Measurements from ENCODE around the gene CELA2A.
"Not testable (repeated sequence)": the region's sequence is repeated elsewhere in the genome, so short reads cannot be mapped to it uniquely, and the experiment has no call there.

CELA2A gene

DNA sequence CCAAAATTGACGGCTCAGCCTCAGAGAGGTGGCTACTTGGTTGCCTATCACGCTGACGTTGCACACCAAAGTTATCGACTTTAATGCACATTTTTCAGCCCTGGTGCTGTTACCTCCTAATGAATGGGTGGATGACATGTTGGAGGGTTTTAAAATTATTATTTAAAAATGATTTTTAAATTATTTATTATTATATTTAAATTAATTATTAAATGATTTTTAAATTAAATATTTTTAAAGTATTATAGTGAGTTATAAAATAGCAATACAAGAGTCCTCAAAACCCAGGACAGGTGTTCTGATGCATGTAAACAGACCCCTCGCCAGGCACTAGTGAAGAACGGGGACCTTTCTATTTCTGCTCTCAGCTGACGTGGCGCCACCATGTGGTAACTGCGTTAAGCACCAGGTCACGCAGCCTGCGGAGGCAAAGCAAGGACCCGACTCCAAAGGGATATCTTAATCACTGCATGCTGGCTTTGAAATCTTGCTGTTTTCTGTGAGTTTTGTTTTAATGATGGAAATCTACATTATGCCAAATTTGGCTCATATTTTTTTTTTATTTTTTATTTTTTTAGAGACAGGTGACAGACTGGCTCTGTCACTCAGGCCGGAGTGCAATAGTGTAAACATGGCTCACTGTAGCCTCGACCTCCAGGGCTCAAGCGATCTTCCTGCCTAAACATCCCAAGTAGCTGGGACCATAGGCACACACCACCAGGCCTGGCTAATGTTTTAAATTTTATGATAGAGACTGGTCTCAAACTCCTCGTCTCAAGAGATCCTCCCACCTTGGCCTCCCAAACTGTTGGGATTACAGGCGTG is 44.9 kb downstream of the CELA2A start:
- peak; percentile 53 for DNase-seq

DNA sequence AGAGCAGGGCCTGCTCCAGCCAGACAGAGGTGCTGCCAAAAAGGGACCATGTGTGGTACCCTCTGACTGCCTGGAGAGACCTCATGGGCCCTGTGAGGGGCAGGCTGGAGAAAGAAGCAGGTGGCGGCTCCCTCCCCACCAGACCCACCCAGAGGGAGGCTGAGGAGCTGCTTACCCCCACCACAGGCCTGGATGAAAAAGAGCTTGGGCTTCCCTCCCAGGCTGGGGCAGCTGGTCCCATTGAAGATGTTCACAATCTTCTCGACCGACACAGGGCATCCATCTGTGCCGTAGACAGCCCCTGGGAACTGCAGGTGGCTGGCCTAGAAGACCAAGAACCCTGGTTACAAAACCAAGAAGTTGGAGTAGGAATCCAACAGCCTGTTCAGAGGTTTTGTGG is 47.9 kb downstream of the CELA2A start:
- DNase-seq: no peak

DNA sequence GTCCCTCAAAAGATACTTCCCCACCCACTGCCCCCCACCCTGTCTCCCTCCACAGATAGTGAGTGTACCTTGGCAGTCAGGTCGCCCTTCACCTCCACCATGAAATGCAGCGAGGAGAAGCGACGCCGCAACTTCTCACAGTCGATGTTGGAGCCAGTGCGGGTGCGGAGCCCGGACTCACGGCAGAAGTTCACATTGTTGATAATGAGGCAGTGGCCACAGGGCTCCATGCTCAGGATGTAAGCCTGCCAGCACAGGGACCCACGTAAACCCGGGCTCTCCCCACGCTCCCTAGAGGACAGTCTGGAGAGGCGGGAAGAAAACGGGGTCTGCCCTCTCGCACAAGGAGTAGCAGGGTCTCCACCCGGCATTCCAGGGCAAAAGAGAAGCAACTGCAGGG is 50.3 kb downstream of the CELA2A start:
- DNase-seq: no peak

DNA sequence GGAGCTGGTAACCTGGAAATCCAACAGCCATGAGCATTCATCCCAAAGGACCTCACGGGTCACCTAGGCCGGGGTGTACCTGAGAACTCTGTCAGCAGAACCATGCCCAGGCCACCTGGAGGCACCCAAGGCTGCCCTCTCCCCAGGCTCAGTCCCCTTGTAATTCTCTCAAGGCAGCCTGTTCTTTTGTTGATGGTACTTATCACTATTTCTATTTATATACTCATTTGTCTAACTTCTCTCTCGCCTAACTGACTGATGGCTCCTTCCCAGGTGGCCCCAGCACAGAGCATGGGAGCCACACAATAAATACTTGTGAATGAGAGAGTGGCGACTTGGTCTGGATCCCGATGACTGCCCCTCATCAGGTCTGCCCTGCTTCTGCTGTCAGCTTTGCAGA is 50.7 kb downstream of the CELA2A start:
- no peak for DNase-seq

DNA sequence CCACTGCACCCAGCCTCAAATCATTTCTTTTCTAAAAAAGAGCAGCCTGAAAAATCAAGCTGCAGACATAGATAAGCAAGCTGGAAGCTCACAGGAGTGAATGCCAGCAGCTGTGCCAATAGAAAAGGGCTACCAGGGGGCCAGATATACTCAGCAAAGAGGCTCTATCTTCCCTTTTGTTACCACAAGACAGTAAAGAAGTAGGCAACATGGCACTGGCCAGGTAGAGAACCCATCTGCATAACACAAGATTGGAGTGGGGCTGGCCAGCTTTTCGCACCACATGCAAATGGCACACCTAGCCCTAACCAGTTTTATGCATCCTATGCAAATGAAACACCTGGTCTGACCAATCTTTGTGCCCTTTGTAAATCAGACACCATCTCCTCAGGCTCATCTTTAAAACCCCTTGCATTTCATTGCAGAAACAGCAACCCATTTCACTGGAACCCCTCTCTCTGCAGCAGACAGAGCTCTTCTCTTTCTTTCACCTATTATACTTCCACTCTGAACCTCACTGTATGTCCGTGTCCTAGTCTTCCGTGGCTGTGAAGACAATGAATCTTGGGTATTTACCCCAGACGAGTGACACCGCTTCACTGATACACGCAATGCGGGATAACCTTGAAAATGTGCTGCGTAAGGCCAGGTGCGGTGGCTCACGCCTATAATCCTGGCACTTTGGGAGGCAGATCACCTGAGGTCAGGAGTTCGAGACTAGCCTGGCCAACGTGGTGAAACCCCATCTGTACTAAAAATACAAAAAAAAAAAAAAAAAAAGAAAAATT is 52.4 kb downstream of the CELA2A start:
- DNase-seq: no peak

DNA sequence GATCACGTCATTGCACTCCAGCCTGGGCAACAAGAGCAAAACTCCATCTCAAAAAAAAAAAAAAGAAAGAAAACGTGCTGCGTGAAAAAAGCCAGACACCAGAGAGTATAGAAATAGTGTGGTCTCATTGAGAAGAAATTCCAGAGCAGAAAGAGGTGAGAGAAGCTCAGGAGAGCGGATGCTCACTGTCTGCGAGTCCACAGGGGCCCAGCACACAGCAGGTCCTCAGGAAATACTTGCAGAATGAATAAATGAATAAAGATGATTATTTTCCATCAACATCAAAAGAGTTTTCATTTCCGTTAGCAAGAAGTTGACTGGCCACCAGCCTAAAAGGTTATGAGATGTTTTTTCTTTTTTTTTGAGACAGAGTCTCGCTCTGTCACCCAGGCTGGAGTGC is 53.1 kb downstream of the CELA2A start:
- DNase-seq: no peak

DNA sequence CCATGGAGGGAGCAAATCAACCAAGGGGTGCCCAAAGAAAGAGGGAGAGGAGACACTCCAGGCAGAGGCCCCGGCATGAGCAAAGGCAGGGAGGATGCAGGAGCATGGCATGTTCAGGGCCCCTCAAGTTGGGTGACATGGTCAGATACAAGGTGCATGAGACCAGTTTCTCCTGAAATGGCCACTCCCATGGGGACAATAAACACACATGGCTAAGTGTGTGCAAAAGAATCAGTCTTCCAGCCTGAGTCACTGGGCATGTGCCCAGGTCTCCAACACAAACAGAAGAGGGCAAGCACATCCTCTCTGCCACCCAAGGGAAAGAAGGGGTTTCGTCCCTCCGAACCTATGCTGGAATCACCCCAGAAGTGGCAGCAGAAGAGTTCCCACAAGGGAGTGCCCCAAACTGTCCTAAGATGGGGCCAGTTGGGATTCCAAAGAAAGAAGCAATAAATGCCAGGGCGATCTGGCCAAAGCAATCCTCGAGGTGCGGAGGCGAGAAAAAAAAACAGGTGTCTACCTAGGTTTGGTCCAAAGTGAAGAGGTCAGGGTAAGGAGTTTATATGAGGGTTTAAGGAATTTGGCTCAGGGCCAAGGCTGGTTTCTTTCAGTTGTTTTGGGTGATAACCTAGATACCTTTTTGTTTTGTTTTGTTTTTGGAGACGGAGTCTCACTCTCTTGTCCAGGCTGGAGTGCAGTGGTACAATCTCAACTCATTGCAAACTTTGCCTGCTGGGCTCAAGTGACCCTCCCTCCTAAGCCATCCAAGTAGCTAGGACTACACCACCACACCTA is 54.3 kb downstream of the CELA2A start:
- DNase-seq: no peak

DNA sequence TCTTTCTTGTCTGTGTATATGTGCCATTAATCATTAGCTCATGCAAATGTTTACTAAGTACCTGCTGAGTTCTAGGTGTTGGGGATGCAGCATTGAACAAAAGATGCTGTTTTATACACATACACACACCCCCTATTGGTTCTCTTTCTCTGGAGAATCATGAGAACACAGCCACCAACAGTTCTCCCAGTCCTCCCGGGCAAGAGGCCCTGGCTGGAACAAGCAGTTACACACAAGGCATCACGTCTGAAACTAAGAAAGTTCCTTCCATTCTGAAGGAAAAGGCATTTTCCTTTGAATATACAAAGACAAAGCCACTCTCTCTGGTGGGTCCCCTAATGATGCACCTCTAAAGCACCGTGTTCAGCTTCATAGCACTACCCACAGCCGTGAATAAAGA is 56.7 kb downstream of the CELA2A start:
- no peak for DNase-seq

DNA sequence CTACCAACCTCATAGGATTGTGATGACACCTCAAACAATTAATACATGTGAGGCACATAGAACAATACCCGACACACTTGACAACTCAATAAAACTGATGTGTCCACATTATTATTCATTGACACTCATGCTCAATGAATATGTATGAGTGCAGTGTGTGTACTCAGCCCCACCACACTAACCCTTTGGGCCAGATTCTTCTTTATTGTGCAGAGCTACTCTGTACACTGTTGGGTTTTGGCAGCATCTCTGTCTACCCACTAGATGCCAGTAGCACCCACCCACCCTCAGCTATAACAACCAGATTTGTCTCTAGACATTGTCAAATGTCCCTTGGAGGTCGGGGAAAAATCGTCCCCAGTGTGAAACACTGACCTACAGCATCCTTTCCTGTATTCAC is 57.4 kb downstream of the CELA2A start:
- no peak for DNase-seq

DNA sequence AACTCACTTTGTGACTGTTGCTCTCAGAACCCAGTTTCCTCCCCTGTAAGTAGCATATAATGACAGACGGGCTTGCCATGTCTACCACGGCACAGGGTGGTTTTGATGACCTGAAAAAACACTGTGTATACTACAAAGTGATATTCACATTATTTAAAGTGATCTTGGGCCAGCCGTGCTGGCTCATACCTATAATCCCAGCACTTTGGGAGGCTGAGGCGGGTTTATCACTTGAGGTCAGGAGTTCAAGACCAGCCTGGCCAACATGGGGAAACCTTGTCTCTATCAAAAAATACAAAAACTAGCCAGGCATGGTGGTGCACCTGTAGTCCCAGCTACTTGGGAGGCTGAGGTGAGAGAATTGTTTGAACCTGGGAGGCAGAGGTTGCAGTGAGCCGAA is 58.0 kb downstream of the CELA2A start:
- DNase-seq: not testable (repeated sequence)

DNA sequence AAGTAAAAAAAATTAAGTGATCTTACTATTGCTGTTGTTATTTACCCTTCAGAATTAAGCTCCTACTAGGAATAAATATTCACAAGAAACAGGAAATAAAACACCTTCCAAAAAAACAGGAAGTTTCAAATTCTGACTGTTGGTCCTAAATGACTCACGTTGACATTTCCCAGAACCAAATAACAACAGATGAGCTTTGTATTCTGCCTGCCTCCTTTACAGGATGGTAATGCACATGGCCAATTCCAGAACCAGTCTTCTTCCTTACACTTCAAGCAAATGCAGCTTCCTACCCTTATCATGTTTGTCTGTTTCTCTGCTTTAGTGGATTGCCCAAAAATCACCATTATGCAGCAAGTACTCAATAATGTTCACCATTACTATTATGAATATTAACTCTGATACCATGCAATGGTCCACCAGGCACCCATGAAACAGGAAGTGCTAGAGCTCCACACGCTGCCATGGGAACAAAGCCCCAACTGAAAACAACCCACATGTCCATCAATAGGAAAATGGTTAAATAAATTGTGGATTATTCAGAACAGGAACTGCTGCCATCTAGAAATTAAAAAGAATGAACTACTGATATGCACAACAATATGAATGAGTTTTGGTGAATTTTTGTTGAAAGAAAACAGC is 58.6 kb downstream of the CELA2A start:
- DNase-seq: no peak

DNA sequence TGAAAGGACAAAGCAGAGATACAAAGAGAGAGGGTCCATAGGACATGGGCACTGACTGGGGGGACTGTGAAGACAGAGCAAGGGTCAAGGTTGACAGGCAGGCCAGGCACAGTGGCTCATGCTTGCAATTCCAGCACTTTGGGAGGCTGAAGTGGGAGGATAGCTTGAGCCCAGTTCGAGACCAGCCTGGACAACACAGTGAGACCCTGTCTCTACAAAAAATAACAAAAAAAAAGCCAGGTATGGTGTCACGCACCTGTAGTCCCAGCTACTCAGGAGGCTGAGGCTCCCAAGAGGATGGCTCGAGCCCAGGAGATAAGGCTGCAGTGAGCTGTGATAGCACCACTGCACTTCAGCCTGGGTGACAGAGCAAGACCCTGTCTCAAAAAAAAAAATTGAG is 63.1 kb downstream of the CELA2A start:
- no peak for DNase-seq

DNA sequence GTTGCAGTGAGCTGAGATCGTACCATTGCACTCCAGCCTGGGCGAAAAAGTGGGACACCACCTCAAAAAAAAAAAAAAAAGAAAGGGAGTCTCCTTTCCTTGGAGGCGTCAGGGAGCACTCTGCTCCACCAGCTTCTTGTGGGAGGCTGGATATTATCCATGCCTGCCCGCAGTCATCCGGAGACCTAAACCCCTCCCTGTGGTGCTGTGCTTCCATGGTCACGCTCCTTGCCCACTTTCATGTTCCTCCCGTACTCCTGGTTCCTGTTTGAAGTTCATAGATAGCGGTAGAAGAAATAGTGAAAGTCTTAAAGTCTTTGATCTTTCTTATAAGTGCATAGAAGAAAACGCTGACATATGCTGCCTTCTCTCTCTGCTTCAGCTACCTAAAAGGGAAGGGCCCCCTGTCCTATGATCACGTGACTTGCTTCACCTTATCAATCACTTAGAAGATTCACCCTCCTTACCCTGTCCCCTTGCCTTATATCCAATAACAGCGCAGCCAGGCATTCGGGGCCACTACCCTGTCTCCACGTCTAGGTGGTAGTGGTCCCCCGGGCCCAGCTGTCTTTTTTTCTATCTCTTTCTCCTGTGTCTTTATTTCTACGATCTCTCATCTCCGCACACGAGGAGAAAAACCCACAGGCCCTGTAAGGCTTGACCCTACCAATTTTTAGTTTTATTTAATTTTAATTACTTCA is 64.8 kb downstream of the CELA2A start:
- not testable (repeated sequence) for DNase-seq

All from 8988T (cell line).